ENCODE results near the gene SLC6A7. TPM values are rescaled to one million over a fixed set of nuclear protein-coding genes. Genes with fewer than 3 reads are reported as not detected.

The SLC6A7 gene
- polyA plus RNA-seq, 1 donor = 5.7 TPM

DNA sequence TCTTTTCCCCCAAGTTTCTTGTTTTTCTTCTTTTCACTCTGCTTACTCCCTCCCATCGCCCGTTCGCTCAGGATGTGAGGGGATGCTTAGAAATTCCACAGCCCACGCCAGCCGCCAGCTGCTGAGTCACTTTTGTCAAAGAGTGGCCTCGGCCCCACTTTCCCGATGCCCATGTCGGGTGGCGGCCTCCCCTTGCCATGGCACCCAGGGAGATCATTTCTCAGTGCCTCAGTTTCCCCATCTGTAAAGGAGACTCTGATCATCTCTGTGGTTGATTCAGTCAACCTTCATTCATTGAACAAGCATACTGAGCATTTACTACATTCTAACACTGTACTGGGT is 33.9 kb upstream of the SLC6A7 start:
- peak overlapping the region; percentile 44 for H3K4me3 ChIP-seq (ENCODE audit: low read length)
- WGBS (ENCODE audit: insufficient coverage, low lambda C conversion rate) = 40% methylated on average over 1 of the region's 9 CpGs
- no peaks in the 10 kb centered on the region for H3K36me3 ChIP-seq (ENCODE audit: control insufficient read depth, insufficient read depth, low read length)
- no peaks in the 10 kb centered on the region for H3K9me3 ChIP-seq (ENCODE audit: control insufficient read depth, low read depth, low read length)
- peak overlapping the region; percentile 72 for H3K27ac ChIP-seq (ENCODE audit: low read length)
- H3K27me3 ChIP-seq (ENCODE audit: control insufficient read depth, insufficient read depth, low read length) = no peaks in the 10 kb centered on the region
- H3K4me1 ChIP-seq (ENCODE audit: control insufficient read depth, insufficient read depth, low read length) = peaks cover 7% of the 10 kb centered on the region
- DNase-seq = no peak

- H3K4me1 ChIP-seq (ENCODE audit: control insufficient read depth, insufficient read depth, low read length) = peaks cover 12% of the 10 kb centered on the region
- WGBS (ENCODE audit: insufficient coverage, low lambda C conversion rate) = no CpG with 5 or more reads among the region's 4 CpGs
- no peak overlapping the region for H3K4me3 ChIP-seq (ENCODE audit: low read length)
- peak overlapping the region; percentile 72 for H3K27ac ChIP-seq (ENCODE audit: low read length)
- no peaks in the 10 kb centered on the region for H3K27me3 ChIP-seq (ENCODE audit: control insufficient read depth, insufficient read depth, low read length)
- H3K9me3 ChIP-seq (ENCODE audit: control insufficient read depth, low read depth, low read length) = no peaks in the 10 kb centered on the region
- no peak for DNase-seq
- H3K36me3 ChIP-seq (ENCODE audit: control insufficient read depth, insufficient read depth, low read length) = no peaks in the 10 kb centered on the region
These were observed 33.3 kb upstream of the SLC6A7 start for GRCh38 chr5:150156540-150156939.

DNA sequence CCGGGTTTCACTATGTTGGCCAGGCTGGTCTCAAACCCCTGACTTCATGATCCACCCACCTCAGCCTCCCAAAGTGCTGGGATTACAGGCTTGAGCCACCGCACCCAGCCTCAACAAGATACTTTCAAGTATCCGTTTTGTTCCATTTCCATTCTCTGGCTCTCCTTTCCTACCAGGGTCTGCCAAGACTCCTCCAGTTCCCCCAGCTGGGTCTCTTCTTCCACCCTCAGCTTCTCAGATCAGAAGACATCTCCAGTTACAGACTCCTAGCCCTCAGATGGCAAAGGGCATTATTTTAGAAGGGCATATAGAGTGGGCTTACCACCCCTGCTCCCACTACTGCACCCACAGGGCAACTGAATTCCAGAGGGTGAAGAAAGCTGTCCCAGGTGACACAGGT is 32.7 kb upstream of the SLC6A7 start:
- Histone ChIP-seq H3K27ac (ENCODE audit: low read length) (peak overlapping the region; percentile 5), H3K36me3 (ENCODE audit: control insufficient read depth, insufficient read depth, low read length) (no peaks in the 10 kb centered on the region), H3K27me3 (ENCODE audit: control insufficient read depth, insufficient read depth, low read length) (no peaks in the 10 kb centered on the region), H3K9me3 (ENCODE audit: control insufficient read depth, low read depth, low read length) (no peaks in the 10 kb centered on the region), H3K4me3 (ENCODE audit: low read length) (no peak overlapping the region), H3K4me1 (ENCODE audit: control insufficient read depth, insufficient read depth, low read length) (peaks cover 17% of the 10 kb centered on the region)
- DNase-seq = no peak
- 100% methylated on average over 1 of the region's 3 CpGs for WGBS (ENCODE audit: insufficient coverage, low lambda C conversion rate)

DNA sequence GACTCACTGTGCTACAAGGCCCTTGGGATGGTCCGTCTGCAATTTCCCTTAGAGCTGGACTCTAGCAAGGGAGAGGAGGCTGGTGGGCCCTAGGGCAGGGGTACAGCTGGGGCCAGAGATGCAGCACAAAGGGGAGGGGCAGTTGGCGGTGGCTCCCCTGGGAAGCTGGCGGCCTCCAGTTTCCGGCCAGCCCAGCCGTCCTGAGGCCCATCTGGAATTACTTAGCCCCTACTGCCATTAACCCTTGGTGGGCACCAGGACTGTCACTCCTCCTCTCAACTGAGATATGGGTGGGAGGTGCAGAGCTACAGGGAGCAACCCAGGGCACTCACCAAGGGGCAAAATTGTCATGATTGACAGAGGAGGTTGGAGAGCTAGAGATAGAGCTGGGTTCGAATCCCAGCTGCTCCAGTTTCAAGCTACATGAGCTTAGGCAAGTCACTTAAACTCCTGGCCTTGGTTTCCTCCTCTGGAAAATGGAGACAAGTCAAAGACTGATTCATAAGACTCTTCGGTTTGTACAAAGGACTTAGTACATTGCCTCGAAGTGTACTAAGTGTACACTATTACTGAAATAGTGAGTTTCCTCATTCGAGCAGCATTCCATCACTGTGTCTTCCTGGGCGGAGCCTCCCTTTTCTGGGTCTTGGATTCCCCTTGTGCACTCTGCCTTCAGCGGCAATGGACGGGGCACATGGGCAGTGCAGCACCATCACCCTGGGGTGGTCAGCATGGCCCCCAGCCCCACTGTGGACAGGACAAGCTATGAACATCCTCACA is 31.5 kb upstream of the SLC6A7 start:
- Histone ChIP-seq H3K27ac (ENCODE audit: low read length) (peak overlapping the region; percentile 4), H3K4me3 (ENCODE audit: low read length) (no peak overlapping the region), H3K36me3 (ENCODE audit: control insufficient read depth, insufficient read depth, low read length) (no peaks in the 10 kb centered on the region), H3K9me3 (ENCODE audit: control insufficient read depth, low read depth, low read length) (no peaks in the 10 kb centered on the region), H3K27me3 (ENCODE audit: control insufficient read depth, insufficient read depth, low read length) (no peaks in the 10 kb centered on the region), H3K4me1 (ENCODE audit: control insufficient read depth, insufficient read depth, low read length) (peaks cover 27% of the 10 kb centered on the region)
- WGBS (ENCODE audit: insufficient coverage, low lambda C conversion rate) = no CpG with 5 or more reads among the region's 12 CpGs
- DNase-seq = no peak

GRCh38 chr5:150159031-150159430 is 30.8 kb upstream of the SLC6A7 start:
- no CpG with 5 or more reads among the region's 6 CpGs for WGBS (ENCODE audit: insufficient coverage, low lambda C conversion rate)
- H3K27ac ChIP-seq (ENCODE audit: low read length) = no peak overlapping the region
- no peak for DNase-seq
- H3K36me3 ChIP-seq (ENCODE audit: control insufficient read depth, insufficient read depth, low read length) = no peaks in the 10 kb centered on the region
- no peak overlapping the region for H3K4me3 ChIP-seq (ENCODE audit: low read length)
- no peaks in the 10 kb centered on the region for H3K27me3 ChIP-seq (ENCODE audit: control insufficient read depth, insufficient read depth, low read length)
- no peaks in the 10 kb centered on the region for H3K9me3 ChIP-seq (ENCODE audit: control insufficient read depth, low read depth, low read length)
- peaks cover 34% of the 10 kb centered on the region for H3K4me1 ChIP-seq (ENCODE audit: control insufficient read depth, insufficient read depth, low read length)

DNA sequence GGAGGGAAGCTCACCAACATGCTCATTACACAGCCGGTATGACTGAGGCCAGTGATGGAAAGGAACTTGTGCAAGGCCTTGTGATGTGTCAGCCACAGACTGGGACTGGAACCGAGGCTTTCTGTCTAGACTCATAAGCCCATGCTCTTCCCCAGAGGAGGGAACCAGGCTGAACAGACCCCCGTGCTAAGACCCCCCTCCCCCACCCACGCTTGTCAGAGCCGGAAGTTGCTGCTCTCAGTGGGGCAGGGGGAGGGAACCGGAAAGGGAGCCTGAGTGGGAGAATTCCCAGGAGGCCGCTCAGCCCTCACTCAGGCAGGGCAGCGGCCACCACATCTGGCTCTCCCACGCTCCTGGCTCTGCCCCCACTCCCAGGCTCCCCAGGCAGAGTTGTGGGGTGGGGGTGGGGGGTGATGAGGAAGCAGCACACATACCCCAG is 30.1 kb upstream of the SLC6A7 start:
- Histone ChIP-seq H3K36me3 (ENCODE audit: control insufficient read depth, insufficient read depth, low read length) (no peaks in the 10 kb centered on the region), H3K27me3 (ENCODE audit: control insufficient read depth, insufficient read depth, low read length) (no peaks in the 10 kb centered on the region), H3K4me1 (ENCODE audit: control insufficient read depth, insufficient read depth, low read length) (peaks cover 41% of the 10 kb centered on the region), H3K27ac (ENCODE audit: low read length) (no peak overlapping the region), H3K4me3 (ENCODE audit: low read length) (no peak overlapping the region), H3K9me3 (ENCODE audit: control insufficient read depth, low read depth, low read length) (no peaks in the 10 kb centered on the region)
- no peak for DNase-seq
- WGBS (ENCODE audit: insufficient coverage, low lambda C conversion rate) = no CpG with 5 or more reads among the region's 9 CpGs

GRCh38 chr5:150160448-150161081 is 29.3 kb upstream of the SLC6A7 start:
- Histone ChIP-seq H3K27me3 (ENCODE audit: control insufficient read depth, insufficient read depth, low read length) (no peaks in the 10 kb centered on the region), H3K4me1 (ENCODE audit: control insufficient read depth, insufficient read depth, low read length) (peaks cover 49% of the 10 kb centered on the region), H3K9me3 (ENCODE audit: control insufficient read depth, low read depth, low read length) (no peaks in the 10 kb centered on the region), H3K4me3 (ENCODE audit: low read length) (no peak overlapping the region), H3K36me3 (ENCODE audit: control insufficient read depth, insufficient read depth, low read length) (no peaks in the 10 kb centered on the region), H3K27ac (ENCODE audit: low read length) (peak overlapping the region; percentile 99)
- WGBS (ENCODE audit: insufficient coverage, low lambda C conversion rate) = 76% methylated on average over 2 of the region's 5 CpGs
- no peak for DNase-seq

GRCh38 chr5:150161242-150162141 is 28.4 kb upstream of the SLC6A7 start:
- H3K4me3 ChIP-seq (ENCODE audit: low read length) = no peak overlapping the region
- H3K27ac ChIP-seq (ENCODE audit: low read length) = peak overlapping the region; percentile 99
- WGBS (ENCODE audit: insufficient coverage, low lambda C conversion rate) = no CpG with 5 or more reads among the region's 14 CpGs

DNA sequence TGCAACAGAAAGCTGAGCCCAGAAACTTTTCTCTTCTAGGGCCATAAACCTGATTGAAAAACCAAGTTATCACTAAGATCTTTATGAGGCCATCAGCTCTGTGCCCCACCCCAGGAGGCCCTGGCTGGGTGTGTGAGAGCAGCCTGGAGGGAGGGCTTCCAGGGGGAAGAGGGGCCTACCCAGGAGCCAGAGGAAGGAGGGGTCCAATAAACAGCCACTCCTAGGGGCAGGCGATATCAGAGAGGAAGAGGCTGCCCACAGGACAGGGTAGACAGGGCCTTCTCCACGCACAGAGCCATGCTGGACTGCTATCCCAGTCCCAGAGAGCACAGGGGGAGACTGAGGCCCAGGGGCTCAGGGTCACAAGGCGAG is 27.7 kb upstream of the SLC6A7 start:
- Histone ChIP-seq H3K27me3 (ENCODE audit: control insufficient read depth, insufficient read depth, low read length) (no peaks in the 10 kb centered on the region), H3K9me3 (ENCODE audit: control insufficient read depth, low read depth, low read length) (no peaks in the 10 kb centered on the region), H3K36me3 (ENCODE audit: control insufficient read depth, insufficient read depth, low read length) (no peaks in the 10 kb centered on the region), H3K4me1 (ENCODE audit: control insufficient read depth, insufficient read depth, low read length) (peaks cover 56% of the 10 kb centered on the region), H3K4me3 (ENCODE audit: low read length) (no peak overlapping the region), H3K27ac (ENCODE audit: low read length) (peak overlapping the region; percentile 99)
- no CpG with 5 or more reads among the region's 3 CpGs for WGBS (ENCODE audit: insufficient coverage, low lambda C conversion rate)
- peak; percentile 92 to 97 for DNase-seq

More at GRCh38 chr5:150161242-150162141, 28.4 kb upstream of the SLC6A7 start:
- no peaks in the 10 kb centered on the region for H3K36me3 ChIP-seq (ENCODE audit: control insufficient read depth, insufficient read depth, low read length)
- no peaks in the 10 kb centered on the region for H3K9me3 ChIP-seq (ENCODE audit: control insufficient read depth, low read depth, low read length)
- DNase-seq = peak; percentile 78 to 86
- H3K4me1 ChIP-seq (ENCODE audit: control insufficient read depth, insufficient read depth, low read length) = peaks cover 56% of the 10 kb centered on the region
- H3K27me3 ChIP-seq (ENCODE audit: control insufficient read depth, insufficient read depth, low read length) = no peaks in the 10 kb centered on the region

GRCh38 chr5:150163035-150163434 is 26.8 kb upstream of the SLC6A7 start:
- peaks cover 56% of the 10 kb centered on the region for H3K4me1 ChIP-seq (ENCODE audit: control insufficient read depth, insufficient read depth, low read length)
- no CpG with 5 or more reads among the region's 3 CpGs for WGBS (ENCODE audit: insufficient coverage, low lambda C conversion rate)
- H3K9me3 ChIP-seq (ENCODE audit: control insufficient read depth, low read depth, low read length) = no peaks in the 10 kb centered on the region
- peaks cover 2% of the 10 kb centered on the region for H3K27me3 ChIP-seq (ENCODE audit: control insufficient read depth, insufficient read depth, low read length)
- H3K36me3 ChIP-seq (ENCODE audit: control insufficient read depth, insufficient read depth, low read length) = no peaks in the 10 kb centered on the region
- no peak overlapping the region for H3K4me3 ChIP-seq (ENCODE audit: low read length)
- no peak for DNase-seq
- peak overlapping the region; percentile 99 for H3K27ac ChIP-seq (ENCODE audit: low read length)

Data from large intestine (tissue), 3 donors.